Measurements from ENCODE around the gene PGAP1.

PGAP1 gene

DNA sequence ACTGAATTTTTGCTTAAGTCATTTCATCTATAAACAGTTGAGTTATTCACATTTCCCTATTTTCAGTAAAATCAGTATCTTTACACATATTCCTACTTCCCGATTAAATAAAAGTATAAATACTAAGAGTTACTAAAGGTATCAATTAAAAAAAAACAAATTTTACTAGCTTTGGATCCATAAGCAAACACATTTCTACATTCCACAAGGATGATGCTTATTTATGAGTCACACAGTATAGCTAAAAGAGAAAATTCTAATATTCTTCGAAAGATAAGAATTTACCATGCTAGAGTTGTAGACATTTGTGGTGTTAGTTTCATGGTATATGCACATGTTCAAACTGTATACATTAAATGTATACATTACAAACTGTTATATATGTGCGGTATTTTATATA, 23.7 kb downstream of the PGAP1 start:
- H3K9ac ChIP-seq (ENCODE audit: low read length in 5 of 5): no peak overlapping the region
- no peaks in the 10 kb centered on the region for H3K9me3 ChIP-seq (ENCODE audit: control insufficient read depth in 5 of 5, low read length in 5 of 5)
- no peak overlapping the region for H3K4me3 ChIP-seq (ENCODE audit: low read depth in 1 of 5, low read length in 5 of 5)
- peaks cover 6 to 10% (median 7%) of the 10 kb centered on the region in 5 donors for H3K36me3 ChIP-seq (ENCODE audit: control insufficient read depth in 5 of 5, insufficient read depth in 5 of 5, low read length in 5 of 5)
- H3K27ac ChIP-seq (ENCODE audit: low read depth, low read length): no peak overlapping the region
- no peaks in the 10 kb centered on the region for H3K4me1 ChIP-seq (ENCODE audit: control insufficient read depth in 5 of 5, insufficient read depth in 5 of 5, low read length in 5 of 5)
- no peaks in the 10 kb centered on the region for H3K27me3 ChIP-seq (ENCODE audit: control insufficient read depth in 5 of 5, insufficient read depth in 4 of 5, low read length in 5 of 5)

GRCh38 chr2:196900843-196901242, 25.7 kb downstream of the PGAP1 start:
- H3K4me1 ChIP-seq (ENCODE audit: control insufficient read depth in 5 of 5, insufficient read depth in 5 of 5, low read length in 5 of 5): no peaks in the 10 kb centered on the region
- H3K27me3 ChIP-seq (ENCODE audit: control insufficient read depth in 5 of 5, insufficient read depth in 4 of 5, low read length in 5 of 5): no peaks in the 10 kb centered on the region
- no peak overlapping the region for H3K27ac ChIP-seq (ENCODE audit: low read depth, low read length)
- no peaks in the 10 kb centered on the region for H3K9me3 ChIP-seq (ENCODE audit: control insufficient read depth in 5 of 5, low read length in 5 of 5)
- H3K4me3 ChIP-seq (ENCODE audit: low read depth in 1 of 5, low read length in 5 of 5): no peak overlapping the region
- peaks cover 6 to 10% (median 9%) of the 10 kb centered on the region in 5 donors for H3K36me3 ChIP-seq (ENCODE audit: control insufficient read depth in 5 of 5, insufficient read depth in 5 of 5, low read length in 5 of 5)
- H3K9ac ChIP-seq (ENCODE audit: low read length in 5 of 5): no peak overlapping the region

DNA sequence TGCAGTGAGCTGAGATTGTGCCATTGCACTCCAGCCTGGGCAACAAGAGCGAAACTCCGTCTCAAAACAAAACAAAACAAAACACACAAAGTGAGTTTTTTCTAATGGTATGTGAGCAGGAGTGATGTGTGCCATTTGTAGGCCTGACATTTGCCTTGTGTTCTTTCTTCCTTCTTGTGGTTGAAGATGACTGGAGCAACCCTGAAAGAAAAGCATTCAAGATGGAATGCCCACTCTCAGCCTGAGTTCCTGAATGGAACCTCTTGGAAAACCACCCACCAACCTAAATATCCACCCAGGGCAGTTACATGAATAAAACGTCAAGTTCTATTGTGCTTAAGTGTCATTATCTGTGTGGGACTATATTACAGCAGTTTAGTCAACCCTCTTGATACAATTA, 26.5 kb downstream of the PGAP1 start:
- H3K4me3 ChIP-seq (ENCODE audit: low read depth in 1 of 5, low read length in 5 of 5): no peak overlapping the region
- H3K9me3 ChIP-seq (ENCODE audit: control insufficient read depth in 5 of 5, low read length in 5 of 5): no peaks in the 10 kb centered on the region
- H3K9ac ChIP-seq (ENCODE audit: low read length in 5 of 5): no peak overlapping the region
- no peaks in the 10 kb centered on the region for H3K27me3 ChIP-seq (ENCODE audit: control insufficient read depth in 5 of 5, insufficient read depth in 4 of 5, low read length in 5 of 5)
- no peaks in the 10 kb centered on the region for H3K4me1 ChIP-seq (ENCODE audit: control insufficient read depth in 5 of 5, insufficient read depth in 5 of 5, low read length in 5 of 5)
- H3K27ac ChIP-seq (ENCODE audit: low read depth, low read length): no peak overlapping the region
- peaks cover 6 to 10% (median 9%) of the 10 kb centered on the region in 5 donors for H3K36me3 ChIP-seq (ENCODE audit: control insufficient read depth in 5 of 5, insufficient read depth in 5 of 5, low read length in 5 of 5)

- Histone ChIP-seq H3K27me3 (ENCODE audit: control insufficient read depth in 5 of 5, insufficient read depth in 4 of 5, low read length in 5 of 5) (no peaks in the 10 kb centered on the region), H3K27ac (ENCODE audit: low read depth, low read length) (no peak overlapping the region), H3K4me3 (ENCODE audit: low read depth in 1 of 5, low read length in 5 of 5) (no peak overlapping the region), H3K9ac (ENCODE audit: low read length in 5 of 5) (no peak overlapping the region), H3K4me1 (ENCODE audit: control insufficient read depth in 5 of 5, insufficient read depth in 5 of 5, low read length in 5 of 5) (no peaks in the 10 kb centered on the region), H3K9me3 (ENCODE audit: control insufficient read depth in 5 of 5, low read length in 5 of 5) (no peaks in the 10 kb centered on the region), H3K36me3 (ENCODE audit: control insufficient read depth in 5 of 5, insufficient read depth in 5 of 5, low read length in 5 of 5) (peaks cover 0 to 7% (median 0%) of the 10 kb centered on the region in 5 donors)
Measured at GRCh38 chr2:196891136-196891535, 35.4 kb downstream of the PGAP1 start.

DNA sequence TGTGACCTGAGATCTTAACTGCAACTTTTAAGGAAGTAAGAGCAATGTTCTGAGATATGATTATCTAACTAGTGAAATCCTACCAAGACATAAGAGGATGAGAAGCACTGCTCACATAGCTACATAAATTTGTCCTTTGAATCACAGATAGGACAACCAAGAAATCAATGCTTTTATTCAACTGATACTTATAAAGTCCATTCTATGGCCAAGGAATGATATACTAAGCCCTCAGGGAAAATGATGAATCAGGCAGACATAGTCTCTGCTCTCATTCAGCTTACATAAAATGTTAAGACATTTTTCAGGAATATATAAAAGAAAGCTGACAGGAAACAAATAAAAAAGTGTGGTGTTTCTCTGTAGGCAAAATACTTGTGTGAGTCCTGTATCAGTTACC, 39.1 kb downstream of the PGAP1 start:
- Histone ChIP-seq H3K27ac (ENCODE audit: low read depth, low read length) (no peak overlapping the region), H3K4me3 (ENCODE audit: low read depth in 1 of 5, low read length in 5 of 5) (no peak overlapping the region), H3K9me3 (ENCODE audit: control insufficient read depth in 5 of 5, low read length in 5 of 5) (no peaks in the 10 kb centered on the region), H3K9ac (ENCODE audit: low read length in 5 of 5) (no peak overlapping the region), H3K36me3 (ENCODE audit: control insufficient read depth in 5 of 5, insufficient read depth in 5 of 5, low read length in 5 of 5) (peaks cover 0 to 7% (median 2%) of the 10 kb centered on the region in 5 donors), H3K4me1 (ENCODE audit: control insufficient read depth in 5 of 5, insufficient read depth in 5 of 5, low read length in 5 of 5) (no peaks in the 10 kb centered on the region), H3K27me3 (ENCODE audit: control insufficient read depth in 5 of 5, insufficient read depth in 4 of 5, low read length in 5 of 5) (no peaks in the 10 kb centered on the region)

- Histone ChIP-seq H3K27me3 (ENCODE audit: control insufficient read depth in 5 of 5, insufficient read depth in 4 of 5, low read length in 5 of 5) (no peaks in the 10 kb centered on the region), H3K4me3 (ENCODE audit: low read depth in 1 of 5, low read length in 5 of 5) (no peak overlapping the region), H3K27ac (ENCODE audit: low read depth, low read length) (no peak overlapping the region), H3K9ac (ENCODE audit: low read length in 5 of 5) (no peak overlapping the region), H3K9me3 (ENCODE audit: control insufficient read depth in 5 of 5, low read length in 5 of 5) (no peaks in the 10 kb centered on the region), H3K4me1 (ENCODE audit: control insufficient read depth in 5 of 5, insufficient read depth in 5 of 5, low read length in 5 of 5) (no peaks in the 10 kb centered on the region), H3K36me3 (ENCODE audit: control insufficient read depth in 5 of 5, insufficient read depth in 5 of 5, low read length in 5 of 5) (peaks cover 0 to 7% (median 4%) of the 10 kb centered on the region in 5 donors)
Measured at GRCh38 chr2:196884368-196884767, 42.1 kb downstream of the PGAP1 start.

DNA sequence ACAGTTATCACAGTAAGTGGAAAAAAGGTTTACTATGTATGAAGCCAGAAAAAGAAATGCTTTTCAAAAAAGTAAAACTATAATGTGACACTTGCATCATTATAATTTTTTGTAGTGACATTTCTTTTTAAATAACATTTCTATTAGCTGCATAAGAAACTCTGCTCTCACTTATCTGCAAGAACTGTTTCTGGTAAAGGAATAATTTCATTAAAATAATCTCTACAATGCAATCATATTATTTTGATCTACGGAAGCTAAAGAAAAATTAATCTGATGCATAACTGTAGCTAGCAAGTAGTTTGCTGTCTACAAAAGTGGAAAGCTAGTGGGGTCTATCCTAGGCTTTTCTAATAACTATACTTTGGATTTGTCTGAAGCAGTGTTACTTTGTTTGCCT, 50.1 kb downstream of the PGAP1 start:
- no peak overlapping the region for H3K9ac ChIP-seq (ENCODE audit: low read length in 5 of 5)
- no peaks in the 10 kb centered on the region for H3K9me3 ChIP-seq (ENCODE audit: control insufficient read depth in 5 of 5, low read length in 5 of 5)
- no peaks in the 10 kb centered on the region for H3K27me3 ChIP-seq (ENCODE audit: control insufficient read depth in 5 of 5, insufficient read depth in 4 of 5, low read length in 5 of 5)
- peaks cover 0 to 15% (median 7%) of the 10 kb centered on the region in 5 donors for H3K36me3 ChIP-seq (ENCODE audit: control insufficient read depth in 5 of 5, insufficient read depth in 5 of 5, low read length in 5 of 5)
- H3K4me3 ChIP-seq (ENCODE audit: low read depth in 1 of 5, low read length in 5 of 5): no peak overlapping the region
- H3K27ac ChIP-seq (ENCODE audit: low read depth, low read length): no peak overlapping the region
- H3K4me1 ChIP-seq (ENCODE audit: control insufficient read depth in 5 of 5, insufficient read depth in 5 of 5, low read length in 5 of 5): no peaks in the 10 kb centered on the region

GRCh38 chr2:196875414-196875813, 51.1 kb downstream of the PGAP1 start:
- H3K27ac ChIP-seq (ENCODE audit: low read depth, low read length): no peak overlapping the region
- no peaks in the 10 kb centered on the region for H3K9me3 ChIP-seq (ENCODE audit: control insufficient read depth in 5 of 5, low read length in 5 of 5)
- no peaks in the 10 kb centered on the region for H3K27me3 ChIP-seq (ENCODE audit: control insufficient read depth in 5 of 5, insufficient read depth in 4 of 5, low read length in 5 of 5)
- H3K36me3 ChIP-seq (ENCODE audit: control insufficient read depth in 5 of 5, insufficient read depth in 5 of 5, low read length in 5 of 5): peaks cover 0 to 15% (median 7%) of the 10 kb centered on the region in 5 donors
- no peak overlapping the region for H3K9ac ChIP-seq (ENCODE audit: low read length in 5 of 5)
- no peak overlapping the region for H3K4me3 ChIP-seq (ENCODE audit: low read depth in 1 of 5, low read length in 5 of 5)
- no peaks in the 10 kb centered on the region for H3K4me1 ChIP-seq (ENCODE audit: control insufficient read depth in 5 of 5, insufficient read depth in 5 of 5, low read length in 5 of 5)

- H3K4me3 ChIP-seq (ENCODE audit: low read depth in 1 of 5, low read length in 5 of 5): no peak overlapping the region
- no peaks in the 10 kb centered on the region for H3K9me3 ChIP-seq (ENCODE audit: control insufficient read depth in 5 of 5, low read length in 5 of 5)
- H3K4me1 ChIP-seq (ENCODE audit: control insufficient read depth in 5 of 5, insufficient read depth in 5 of 5, low read length in 5 of 5): no peaks in the 10 kb centered on the region
- no peak overlapping the region for H3K27ac ChIP-seq (ENCODE audit: low read depth, low read length)
- H3K27me3 ChIP-seq (ENCODE audit: control insufficient read depth in 5 of 5, insufficient read depth in 4 of 5, low read length in 5 of 5): no peaks in the 10 kb centered on the region
- H3K9ac ChIP-seq (ENCODE audit: low read length in 5 of 5): no peak overlapping the region
- H3K36me3 ChIP-seq (ENCODE audit: control insufficient read depth in 5 of 5, insufficient read depth in 5 of 5, low read length in 5 of 5): peaks cover 0 to 12% (median under 1%) of the 10 kb centered on the region in 5 donors
Measured at GRCh38 chr2:196873511-196873910, 53.0 kb downstream of the PGAP1 start.

- H3K36me3 ChIP-seq (ENCODE audit: control insufficient read depth in 5 of 5, insufficient read depth in 5 of 5, low read length in 5 of 5): no peaks in the 10 kb centered on the region
- peaks cover 0 to 5% (median 0%) of the 10 kb centered on the region in 5 donors for H3K4me1 ChIP-seq (ENCODE audit: control insufficient read depth in 5 of 5, insufficient read depth in 5 of 5, low read length in 5 of 5)
- H3K4me3 ChIP-seq (ENCODE audit: low read depth in 1 of 5, low read length in 5 of 5): no peak overlapping the region
- no peaks in the 10 kb centered on the region for H3K27me3 ChIP-seq (ENCODE audit: control insufficient read depth in 5 of 5, insufficient read depth in 4 of 5, low read length in 5 of 5)
- H3K9ac ChIP-seq (ENCODE audit: low read length in 5 of 5): no peak overlapping the region
- no peak overlapping the region for H3K27ac ChIP-seq (ENCODE audit: low read depth, low read length)
- H3K9me3 ChIP-seq (ENCODE audit: control insufficient read depth in 5 of 5, low read length in 5 of 5): peaks cover 0 to 1% (median 0%) of the 10 kb centered on the region in 5 donors
Measured at GRCh38 chr2:196854629-196855028, 71.9 kb downstream of the PGAP1 start.
